Measurements from ENCODE around the gene PEX5.

The PEX5 gene

GRCh38 chr12:7146906-7147305, 42.6 kb upstream of the PEX5 start:
- H3K36me3 ChIP-seq (ENCODE audit: insufficient read depth): no peaks in the 10 kb centered on the region
- TF ChIP-seq, protein P1, sequence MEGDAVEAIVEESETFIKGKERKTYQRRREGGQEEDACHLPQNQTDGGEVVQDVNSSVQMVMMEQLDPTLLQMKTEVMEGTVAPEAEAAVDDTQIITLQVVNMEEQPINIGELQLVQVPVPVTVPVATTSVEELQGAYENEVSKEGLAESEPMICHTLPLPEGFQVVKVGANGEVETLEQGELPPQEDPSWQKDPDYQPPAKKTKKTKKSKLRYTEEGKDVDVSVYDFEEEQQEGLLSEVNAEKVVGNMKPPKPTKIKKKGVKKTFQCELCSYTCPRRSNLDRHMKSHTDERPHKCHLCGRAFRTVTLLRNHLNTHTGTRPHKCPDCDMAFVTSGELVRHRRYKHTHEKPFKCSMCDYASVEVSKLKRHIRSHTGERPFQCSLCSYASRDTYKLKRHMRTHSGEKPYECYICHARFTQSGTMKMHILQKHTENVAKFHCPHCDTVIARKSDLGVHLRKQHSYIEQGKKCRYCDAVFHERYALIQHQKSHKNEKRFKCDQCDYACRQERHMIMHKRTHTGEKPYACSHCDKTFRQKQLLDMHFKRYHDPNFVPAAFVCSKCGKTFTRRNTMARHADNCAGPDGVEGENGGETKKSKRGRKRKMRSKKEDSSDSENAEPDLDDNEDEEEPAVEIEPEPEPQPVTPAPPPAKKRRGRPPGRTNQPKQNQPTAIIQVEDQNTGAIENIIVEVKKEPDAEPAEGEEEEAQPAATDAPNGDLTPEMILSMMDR (conservative IDR thresholded peaks at IDR 0.05; ENCODE audit: low read depth, low read length): no peak

DNA sequence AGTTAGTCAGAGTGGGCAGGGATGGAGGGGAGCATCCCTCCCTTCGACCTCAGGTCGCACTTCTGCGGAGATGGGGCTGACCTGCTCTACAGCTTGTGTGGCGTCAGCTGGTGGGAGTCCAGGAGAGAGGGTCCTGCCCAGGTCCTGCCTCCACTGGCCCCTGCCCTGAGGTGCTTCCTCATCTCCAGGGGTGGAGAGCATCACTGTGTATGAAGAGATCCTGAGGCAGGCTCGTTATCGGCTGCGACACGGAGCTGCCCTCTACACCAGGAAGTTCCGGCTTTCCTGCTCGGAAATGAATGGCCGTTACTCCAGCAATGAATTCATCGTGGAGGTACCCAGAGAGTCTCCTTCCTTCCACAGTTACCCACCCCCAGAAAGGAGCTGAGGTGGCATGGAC, 39.1 kb upstream of the PEX5 start:
- Histone ChIP-seq H3K9ac (no peak overlapping the region), H3K27me3 (ENCODE audit: insufficient read depth, low read depth) (no peaks in the 10 kb centered on the region), H3K79me2 (ENCODE audit: insufficient read depth, low read depth) (no peaks in the 10 kb centered on the region), H3K4me1 (ENCODE audit: low read depth, poor library complexity, severe bottlenecking) (no peaks in the 10 kb centered on the region), H4K20me1 (ENCODE audit: insufficient read depth) (no peaks in the 10 kb centered on the region), H3K36me3 (ENCODE audit: insufficient read depth) (no peaks in the 10 kb centered on the region), H3K27ac (no peak overlapping the region), H3K4me3 (IDR thresholded peaks at IDR 0.05; ENCODE audit: insufficient read depth, low read depth, low read length) (no peak overlapping the region), H2AFZ (ENCODE audit: low read depth) (no peak overlapping the region), H3K4me2 (no peak overlapping the region)
- TF ChIP-seq, protein P1 (conservative IDR thresholded peaks at IDR 0.05; ENCODE audit: low read depth, low read length): no peak

More at GRCh38 chr12:7146906-7147305, 42.6 kb upstream of the PEX5 start:
- Histone ChIP-seq H3K4me3 (IDR thresholded peaks at IDR 0.05; ENCODE audit: insufficient read depth, low read depth, low read length) (no peak overlapping the region), H3K9ac (no peak overlapping the region), H3K79me2 (ENCODE audit: insufficient read depth, low read depth) (no peaks in the 10 kb centered on the region), H2AFZ (ENCODE audit: low read depth) (no peak overlapping the region), H3K4me1 (ENCODE audit: low read depth, poor library complexity, severe bottlenecking) (no peaks in the 10 kb centered on the region), H3K4me2 (no peak overlapping the region), H3K27ac (no peak overlapping the region), H4K20me1 (ENCODE audit: insufficient read depth) (no peaks in the 10 kb centered on the region), H3K27me3 (ENCODE audit: insufficient read depth, low read depth) (no peaks in the 10 kb centered on the region)

DNA sequence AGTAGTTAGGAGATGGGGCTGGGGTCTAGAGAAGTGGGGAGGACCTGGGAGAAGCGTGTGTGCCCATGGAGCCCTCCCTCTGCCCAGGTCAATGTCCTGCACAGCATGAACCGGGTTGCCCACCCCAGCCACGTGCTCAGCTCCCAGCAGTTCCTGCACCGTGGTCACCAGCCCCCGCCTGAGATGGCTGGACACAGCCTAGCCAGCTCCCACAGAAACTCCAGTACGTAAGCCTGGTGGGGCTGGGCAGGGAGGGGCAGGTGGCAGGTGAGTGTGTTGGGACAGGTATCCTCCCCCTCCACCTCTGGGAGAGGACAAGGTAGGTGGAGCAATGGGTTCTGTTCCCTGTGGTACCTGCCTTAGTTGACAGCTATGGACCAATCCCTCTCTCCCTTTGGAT, 38.6 kb upstream of the PEX5 start:
- Histone ChIP-seq H3K9ac (no peak overlapping the region), H3K27me3 (ENCODE audit: insufficient read depth, low read depth) (no peaks in the 10 kb centered on the region), H3K27ac (no peak overlapping the region), H3K4me1 (ENCODE audit: low read depth, poor library complexity, severe bottlenecking) (no peaks in the 10 kb centered on the region), H3K4me3 (IDR thresholded peaks at IDR 0.05; ENCODE audit: insufficient read depth, low read depth, low read length) (no peak overlapping the region), H3K4me2 (no peak overlapping the region), H3K36me3 (ENCODE audit: insufficient read depth) (no peaks in the 10 kb centered on the region), H3K79me2 (ENCODE audit: insufficient read depth, low read depth) (no peaks in the 10 kb centered on the region), H2AFZ (ENCODE audit: low read depth) (no peak overlapping the region), H4K20me1 (ENCODE audit: insufficient read depth) (no peaks in the 10 kb centered on the region)
- TF ChIP-seq, protein P1 (conservative IDR thresholded peaks at IDR 0.05; ENCODE audit: low read depth, low read length): no peak

- Histone ChIP-seq H3K4me3 (IDR thresholded peaks at IDR 0.05; ENCODE audit: insufficient read depth, low read depth, low read length) (no peak overlapping the region), H3K4me2 (no peak overlapping the region), H3K27me3 (ENCODE audit: insufficient read depth, low read depth) (no peaks in the 10 kb centered on the region), H3K4me1 (ENCODE audit: low read depth, poor library complexity, severe bottlenecking) (no peaks in the 10 kb centered on the region), H4K20me1 (ENCODE audit: insufficient read depth) (no peaks in the 10 kb centered on the region), H3K9ac (no peak overlapping the region), H3K79me2 (ENCODE audit: insufficient read depth, low read depth) (no peaks in the 10 kb centered on the region), H3K27ac (no peak overlapping the region), H3K36me3 (ENCODE audit: insufficient read depth) (no peaks in the 10 kb centered on the region), H2AFZ (ENCODE audit: low read depth) (no peak overlapping the region)
- TF ChIP-seq, protein P1 (conservative IDR thresholded peaks at IDR 0.05; ENCODE audit: low read depth, low read length): no peak
Observed at GRCh38 chr12:7151532-7151931, 38.0 kb upstream of the PEX5 start.

Data from KMS-11 (cell line).